GM12865 (cell line): ENCODE data around the gene EHMT2.
A peak's percentile ranks its signal among the peaks of the same experiment; 100 is the strongest.

Experiments
- DNase-seq: peaks from one replicate; pipeline ENCODE4 v3.0.0; 2010; ENCODE audit warnings: low read depth
- H3K4me3 ChIP-seq: 2 replicates; pipeline ENCODE4 v1.5.1; 2011; ENCODE audit warnings: mild to moderate bottlenecking, low read depth, low read length, control low read depth
- CTCF ChIP-seq: IDR thresholded peaks from 2 replicates; pipeline ENCODE4 v1.5.1; 2011; ENCODE audit warnings: low read length, control low read depth, low read depth, inconsistent platforms; ENCODE audit not compliant: insufficient read depth; ENCODE audit errors: missing control alignments

The EHMT2 gene

GRCh38 chr6:31888276-31889258 is 8.9 kb downstream of the EHMT2 start:
- H3K4me3 ChIP-seq = no peak overlapping the region
- peak; percentile 38 for DNase-seq
- TF ChIP-seq CTCF = peak; percentile 79

GRCh38 chr6:31887173-31888007 is 10.1 kb downstream of the EHMT2 start:
- DNase-seq = no peak
- H3K4me3 ChIP-seq = no peak overlapping the region
- TF ChIP-seq CTCF = no peak

- no peak for DNase-seq
- TF ChIP-seq CTCF = no peak
- no peak overlapping the region for H3K4me3 ChIP-seq
Measured at GRCh38 chr6:31886541-31886991, 10.9 kb downstream of the EHMT2 start.

GRCh38 chr6:31884528-31885035 is 12.9 kb downstream of the EHMT2 start:
- no peak for DNase-seq
- TF ChIP-seq CTCF = no peak
- no peak overlapping the region for H3K4me3 ChIP-seq

- no peak for TF ChIP-seq CTCF
- no peak for DNase-seq
- no peak overlapping the region for H3K4me3 ChIP-seq
Measured at GRCh38 chr6:31883676-31884075, 13.8 kb downstream of the EHMT2 start.

- no peak for TF ChIP-seq CTCF
- H3K4me3 ChIP-seq = no peak overlapping the region
- DNase-seq = no peak
Measured at GRCh38 chr6:31882344-31882743, 15.2 kb downstream of the EHMT2 start.
